Neural progenitor cell (in vitro differentiated cells): ENCODE results near the gene TRPC4AP. TPM values are rescaled to one million over a fixed set of nuclear protein-coding genes. Genes with fewer than 3 reads are reported as not detected.

Experiments
- DNase-seq: peaks from one replicate; pipeline ENCODE4 v3.0.0-alpha.2; 2016; ENCODE audit warnings: low spot score
- H2AFZ ChIP-seq: fragments of 200-600 bp; sonication (generic); replicated peaks from 2 replicates; pipeline ENCODE4 v1.6.1; 2016; ENCODE audit warnings: antibody characterized with exemption
- H3F3A ChIP-seq: fragments of 200-600 bp; sonication (generic); 2 replicates; pipeline ENCODE4 v1.6.1; 2016; ENCODE audit warnings: antibody characterized with exemption, low read depth
- H3K27ac ChIP-seq: fragments of 200-600 bp; sonication (generic); 2 replicates; pipeline ENCODE4 v1.5.1; 2016; ENCODE audit warnings: mild to moderate bottlenecking
- H3K27me3 ChIP-seq: fragments of 200-600 bp; sonication (generic); 2 replicates; pipeline ENCODE4 v1.6.1; 2016; ENCODE audit warnings: mild to moderate bottlenecking, moderate library complexity
- H3K36me3 ChIP-seq: fragments of 200-600 bp; sonication (generic); 2 replicates; pipeline ENCODE4 v1.5.1; 2016
- H3K4me1 ChIP-seq: fragments of 200-600 bp; sonication (generic); 2 replicates; pipeline ENCODE4 v1.6.1; 2016; ENCODE audit warnings: mixed run types
- H3K4me2 ChIP-seq: fragments of 200-600 bp; sonication (generic); 2 replicates; pipeline ENCODE4 v1.6.1; 2016
- H3K4me3 ChIP-seq: fragments of 200-600 bp; sonication (generic); 2 replicates; pipeline ENCODE4 v1.5.1; 2016
- H3K79me2 ChIP-seq: fragments of 200-600 bp; sonication (generic); 2 replicates; pipeline ENCODE4 v1.6.1; 2016; ENCODE audit warnings: low read depth
- H3K9ac ChIP-seq: fragments of 200-600 bp; sonication (generic); 2 replicates; pipeline ENCODE4 v1.6.1; 2016
- H3K9me3 ChIP-seq: fragments of 200-600 bp; sonication (generic); 2 replicates; pipeline ENCODE4 v1.5.1; 2016; ENCODE audit warnings: low read depth
- H4K20me1 ChIP-seq: fragments of 200-600 bp; sonication (generic); 2 replicates; pipeline ENCODE4 v1.6.1; 2016; ENCODE audit warnings: low read depth
- H3K27ac Mint-ChIP-seq: 3 replicates; pipeline ENCODE4 v1.8.0; 2021; ENCODE audit warnings: mixed read lengths
- H3K27me3 Mint-ChIP-seq: 2 replicates; pipeline ENCODE4 v1.8.0; 2022; ENCODE audit warnings: low read depth, mild to moderate bottlenecking, inconsistent platforms, moderate library complexity, mixed read lengths; ENCODE audit not compliant: insufficient read depth
- H3K36me3 Mint-ChIP-seq: 3 replicates; pipeline ENCODE4 v1.8.0; 2021; ENCODE audit warnings: mixed read lengths
- H3K4me1 Mint-ChIP-seq: 3 replicates; pipeline ENCODE4 v1.8.0; 2021; ENCODE audit warnings: mixed read lengths
- H3K4me3 Mint-ChIP-seq: 3 replicates; pipeline ENCODE4 v1.8.0; 2021; ENCODE audit warnings: mild to moderate bottlenecking, moderate library complexity, mixed read lengths
- H3K9me3 Mint-ChIP-seq: 3 replicates; pipeline ENCODE4 v1.8.0; 2020; ENCODE audit warnings: mixed read lengths
- EZH2 ChIP-seq: fragments of 200-600 bp; sonication (generic); IDR thresholded peaks from 2 replicates; pipeline ENCODE4 v1.6.1; 2017; ENCODE audit warnings: antibody characterized with exemption, mild to moderate bottlenecking, moderate library complexity
- EZH2phosphoT487 ChIP-seq: fragments of 200-600 bp; sonication (generic); IDR thresholded peaks from 2 replicates; pipeline ENCODE4 v1.6.1; 2017; ENCODE audit warnings: antibody characterized with exemption
- total RNA-seq: library from RNA; depleted of rRNA; stranded (reverse); fragments of >200 nt; gene quantifications from 2 replicates; pipeline ENCODE4 v1.2.3, GENCODE V29; 2015; ENCODE audit warnings: low replicate concordance
- TF ChIP-seq, protein P1 (sequence below): fragments of 200-600 bp; sonication (generic); IDR thresholded peaks from 2 replicates; pipeline ENCODE4 v1.5.1; 2017; ENCODE audit warnings: antibody characterized with exemption, mild to moderate bottlenecking

The TRPC4AP gene
- total RNA-seq, 1 donor from 2014 or later: 73.0 TPM

DNA sequence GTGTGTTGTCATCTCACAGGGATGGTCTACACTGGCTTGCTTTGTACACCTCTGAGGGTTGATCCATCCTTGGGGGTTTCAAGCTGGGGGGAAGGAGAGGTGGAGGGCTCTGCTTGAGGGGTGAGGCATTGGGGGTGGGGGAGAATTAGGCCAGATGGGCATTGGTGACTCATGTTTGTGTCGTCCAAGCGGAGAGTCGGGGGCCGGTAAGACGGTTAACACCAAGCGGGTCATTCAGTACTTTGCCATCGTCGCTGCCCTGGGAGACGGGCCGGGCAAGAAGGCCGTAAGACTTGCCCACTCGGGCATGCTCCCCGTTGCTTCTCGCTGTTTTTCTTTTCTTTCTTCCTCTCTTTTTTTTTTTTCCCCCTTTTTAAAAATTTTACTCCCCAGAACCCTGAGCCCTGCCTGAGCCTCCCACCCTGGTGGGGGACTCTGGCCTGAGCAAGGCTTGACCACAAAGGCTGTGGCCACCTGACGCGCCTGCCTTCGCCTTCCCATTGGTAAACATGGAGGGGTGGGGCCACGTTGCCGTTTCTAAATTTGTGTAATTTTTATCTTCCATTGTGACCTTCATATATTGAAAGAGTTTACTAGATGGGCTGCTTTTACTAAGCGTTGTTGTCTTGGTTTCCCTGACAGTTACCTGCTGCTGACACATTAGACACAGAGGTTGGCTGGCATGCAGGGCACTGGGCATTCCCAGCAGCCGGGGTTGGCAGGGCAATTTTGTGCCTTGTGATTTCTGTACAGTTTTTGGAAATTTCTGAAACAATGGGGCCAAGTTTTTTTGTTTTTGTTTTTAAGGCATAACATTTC, 110.1 kb downstream of the TRPC4AP start:
- DNase-seq: no peak
- H3K9me3 ChIP-seq: no peaks in the 10 kb centered on the region
- peaks cover 19% of the 10 kb centered on the region for H3K27me3 ChIP-seq
- peaks cover 29% of the 10 kb centered on the region for H3K4me1 Mint-ChIP-seq
- no peaks in the 10 kb centered on the region for H3K79me2 ChIP-seq
- no peaks in the 10 kb centered on the region for H3K36me3 Mint-ChIP-seq
- no peak for TF ChIP-seq EZH2
- TF ChIP-seq, protein P1, sequence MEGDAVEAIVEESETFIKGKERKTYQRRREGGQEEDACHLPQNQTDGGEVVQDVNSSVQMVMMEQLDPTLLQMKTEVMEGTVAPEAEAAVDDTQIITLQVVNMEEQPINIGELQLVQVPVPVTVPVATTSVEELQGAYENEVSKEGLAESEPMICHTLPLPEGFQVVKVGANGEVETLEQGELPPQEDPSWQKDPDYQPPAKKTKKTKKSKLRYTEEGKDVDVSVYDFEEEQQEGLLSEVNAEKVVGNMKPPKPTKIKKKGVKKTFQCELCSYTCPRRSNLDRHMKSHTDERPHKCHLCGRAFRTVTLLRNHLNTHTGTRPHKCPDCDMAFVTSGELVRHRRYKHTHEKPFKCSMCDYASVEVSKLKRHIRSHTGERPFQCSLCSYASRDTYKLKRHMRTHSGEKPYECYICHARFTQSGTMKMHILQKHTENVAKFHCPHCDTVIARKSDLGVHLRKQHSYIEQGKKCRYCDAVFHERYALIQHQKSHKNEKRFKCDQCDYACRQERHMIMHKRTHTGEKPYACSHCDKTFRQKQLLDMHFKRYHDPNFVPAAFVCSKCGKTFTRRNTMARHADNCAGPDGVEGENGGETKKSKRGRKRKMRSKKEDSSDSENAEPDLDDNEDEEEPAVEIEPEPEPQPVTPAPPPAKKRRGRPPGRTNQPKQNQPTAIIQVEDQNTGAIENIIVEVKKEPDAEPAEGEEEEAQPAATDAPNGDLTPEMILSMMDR: no peak
- TF ChIP-seq EZH2phosphoT487: no peak
- no peaks in the 10 kb centered on the region for H3K9me3 Mint-ChIP-seq
- H3K4me3 Mint-ChIP-seq: no peak overlapping the region
- H4K20me1 ChIP-seq: no peaks in the 10 kb centered on the region
- H3K9ac ChIP-seq: no peak overlapping the region
- no peak overlapping the region for H3K4me2 ChIP-seq
- H3F3A ChIP-seq: peaks cover 8% of the 10 kb centered on the region
- peaks cover 12% of the 10 kb centered on the region for H3K27me3 Mint-ChIP-seq
- H2AFZ ChIP-seq: no peak overlapping the region
- H3K27ac ChIP-seq: no peak overlapping the region
- H3K4me3 ChIP-seq: no peak overlapping the region
- no peak overlapping the region for H3K27ac Mint-ChIP-seq
- H3K4me1 ChIP-seq: peaks cover 27% of the 10 kb centered on the region
- no peaks in the 10 kb centered on the region for H3K36me3 ChIP-seq

GRCh38 chr20:34980543-34981233, 111.9 kb downstream of the TRPC4AP start:
- TF ChIP-seq EZH2 (no peak), EZH2phosphoT487 (no peak)
- TF ChIP-seq, protein P1: no peak
- no peak overlapping the region for H3K4me3 ChIP-seq
- no peaks in the 10 kb centered on the region for H3K36me3 ChIP-seq
- Mint-ChIP-seq H3K27ac (no peak overlapping the region), H3K27me3 (peaks cover 12% of the 10 kb centered on the region), H3K4me3 (no peak overlapping the region), H3K9me3 (no peaks in the 10 kb centered on the region), H3K36me3 (no peaks in the 10 kb centered on the region), H3K4me1 (peaks cover 31% of the 10 kb centered on the region)
- H3K27me3 ChIP-seq: peaks cover 19% of the 10 kb centered on the region
- H3F3A ChIP-seq: peaks cover 8% of the 10 kb centered on the region
- no peak overlapping the region for H3K27ac ChIP-seq
- peaks cover 27% of the 10 kb centered on the region for H3K4me1 ChIP-seq
- no peak overlapping the region for H3K9ac ChIP-seq
- DNase-seq: peak; percentile 32
- no peaks in the 10 kb centered on the region for H4K20me1 ChIP-seq
- H2AFZ ChIP-seq: peak overlapping the region; percentile 50
- no peaks in the 10 kb centered on the region for H3K9me3 ChIP-seq
- H3K4me2 ChIP-seq: peak overlapping the region; percentile 22
- no peaks in the 10 kb centered on the region for H3K79me2 ChIP-seq

DNA sequence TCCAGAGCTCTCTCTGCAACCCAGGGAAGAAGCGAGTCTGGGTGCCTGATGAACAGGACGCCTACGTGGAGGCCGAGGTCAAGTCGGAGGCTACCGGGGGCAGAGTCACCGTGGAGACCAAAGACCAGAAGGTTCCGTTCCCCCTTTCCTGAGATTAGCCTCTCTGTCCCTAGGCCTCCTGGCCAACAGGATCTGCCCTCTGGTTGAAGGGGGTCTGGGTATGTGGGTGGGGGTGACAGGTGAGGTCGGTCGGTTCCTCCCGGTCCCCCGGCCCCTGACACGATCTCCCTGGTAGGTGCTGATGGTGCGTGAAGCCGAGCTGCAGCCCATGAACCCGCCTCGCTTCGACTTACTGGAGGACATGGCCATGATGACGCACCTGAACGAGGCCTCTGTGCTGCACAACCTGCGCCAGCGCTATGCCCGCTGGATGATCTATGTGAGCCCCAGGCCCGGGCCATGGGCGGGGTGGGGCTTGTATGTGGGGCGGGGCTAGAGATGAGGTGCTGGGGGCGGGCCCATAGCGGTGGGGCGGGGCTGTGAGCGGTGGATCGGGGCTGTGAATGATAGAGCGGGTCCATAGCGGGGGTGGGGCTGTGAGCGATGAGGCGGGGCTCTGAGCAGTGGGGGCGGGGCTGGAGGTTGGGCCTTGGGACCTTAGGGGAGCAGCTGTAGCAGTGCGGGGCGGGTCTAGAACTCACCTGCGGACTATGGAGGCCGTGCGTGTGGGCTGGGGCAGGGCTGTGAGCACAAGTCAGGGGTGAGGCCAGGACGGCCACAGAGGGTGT, 113.0 kb downstream of the TRPC4AP start:
- no peaks in the 10 kb centered on the region for H3K79me2 ChIP-seq
- Mint-ChIP-seq H3K27me3 (peaks cover 7% of the 10 kb centered on the region), H3K36me3 (no peaks in the 10 kb centered on the region), H3K4me1 (peaks cover 26% of the 10 kb centered on the region), H3K4me3 (no peak overlapping the region), H3K27ac (no peak overlapping the region), H3K9me3 (no peaks in the 10 kb centered on the region)
- H3K4me3 ChIP-seq: no peak overlapping the region
- H3K9ac ChIP-seq: no peak overlapping the region
- H3K4me1 ChIP-seq: peaks cover 25% of the 10 kb centered on the region
- H3K9me3 ChIP-seq: no peaks in the 10 kb centered on the region
- DNase-seq: peak; percentile 53
- peaks cover 8% of the 10 kb centered on the region for H3F3A ChIP-seq
- no peak overlapping the region for H3K27ac ChIP-seq
- H3K36me3 ChIP-seq: no peaks in the 10 kb centered on the region
- no peak overlapping the region for H3K4me2 ChIP-seq
- no peak overlapping the region for H2AFZ ChIP-seq
- no peak for TF ChIP-seq EZH2phosphoT487
- TF ChIP-seq, protein P1: no peak
- no peak for TF ChIP-seq EZH2
- H4K20me1 ChIP-seq: no peaks in the 10 kb centered on the region
- peaks cover 19% of the 10 kb centered on the region for H3K27me3 ChIP-seq
